Measurements from ENCODE around the gene TRIP13. TPM values are rescaled to one million over a fixed set of nuclear protein-coding genes. Genes with fewer than 3 reads are reported as not detected.

TRIP13 gene
- total and polyA plus RNA-seq, 2 of the 4 experiments (the other 2 are of a cell fraction) = 17.1 to 35.5 TPM

GRCh38 chr5:956941-957747, 64.5 kb downstream of the TRIP13 start:
- in situ Hi-C loops (cut with MboI; ENCODE audit: low sequenced_read_pairs) = loop anchor here (25.0 kb wide), 1 partner anchor 830 kb away; the partner anchor contains the start of gene MRPL36
- peak overlapping the region; percentile 72; the same call in 1 of the 2 replicates for H3K18ac ChIP-seq (ENCODE audit: low read depth, low read length)
- BruUV-seq (replicated peaks) = no TSS peak
- peak overlapping the region; percentile 93 for H3K4ac ChIP-seq (ENCODE audit: low read depth, low read length)
- ChIA-PET POLR2A (ENCODE audit: unreplicated experiment) (no interaction called here), CTCF (interaction anchor here (0.5 to 1.5 kb wide), 8 partner anchors 9 to 807 kb away, joined by 3 to 7 read pairs (median 4); no protein-coding TSS in a partner anchor)
- no peaks in the 10 kb centered on the region for H3K36me3 ChIP-seq (ENCODE audit: control insufficient read depth, insufficient read depth, low read length)
- peak overlapping the region; percentile 71 for H4K91ac ChIP-seq (ENCODE audit: insufficient read depth, low read depth, low read length)
- H3K14ac ChIP-seq (replicated peaks; ENCODE audit: low read depth, low read length) = peak overlapping the region; percentile 53
- peak overlapping the region; percentile 61 for H3K23ac ChIP-seq (ENCODE audit: low read depth, low read length)
- DNase-seq (peak; percentile 90), ATAC-seq (ENCODE audit: low read depth) (peak; percentile 87)
- peaks cover 45% of the 10 kb centered on the region for H3K27me3 ChIP-seq (ENCODE audit: control insufficient read depth, insufficient read depth, low read length)
- peak overlapping the region; percentile 64 for H2BK5ac ChIP-seq (ENCODE audit: low read depth, low read length, poor library complexity, severe bottlenecking)
- peak overlapping the region; percentile 33; the same call in 1 of the 2 replicates for H4K5ac ChIP-seq (ENCODE audit: low read depth, low read length)
- H2BK15ac ChIP-seq (ENCODE audit: low read depth, low read length) = peak overlapping the region; percentile 99; the same call in 2 of the 3 replicates
- H2BK120ac ChIP-seq (ENCODE audit: low read depth, low read length) = peak overlapping the region; percentile 86
- peak overlapping the region; percentile 62 for H3K4me2 ChIP-seq (ENCODE audit: low read depth, low read length)
- intact Hi-C loops (cut with micrococcal nuclease) = no loop called here
- H3K9ac ChIP-seq (ENCODE audit: low read depth, low read length) = peak overlapping the region; percentile 23; the same call in 1 of the 2 replicates
- 3% methylated on average over 19 of the region's 26 CpGs; no CpG with 5 or more reads in 1 of the 2 experiments for WGBS, 2 experiments (ENCODE audit: extremely low coverage in 2 of 2, insufficient read length in 1 of 2)
- peaks cover 3% of the 10 kb centered on the region; the same call in 1 of the 2 replicates for H3K9me3 ChIP-seq (ENCODE audit: control insufficient read depth, insufficient read depth, low read length)
- peak overlapping the region; percentile 96 for H2BK20ac ChIP-seq (ENCODE audit: low read depth, low read length)
- peaks cover 17% of the 10 kb centered on the region; the same call in 1 of the 2 replicates for H4K20me1 ChIP-seq (ENCODE audit: insufficient read depth, low read length)
- peak overlapping the region; percentile 99 for H2AK5ac ChIP-seq (ENCODE audit: low read depth, low read length)
- peak overlapping the region; percentile 79 for H2AK9ac ChIP-seq (replicated peaks; ENCODE audit: low read depth, low read length, poor library complexity)
- H3K27ac ChIP-seq (ENCODE audit: insufficient read depth, low read length) = peak overlapping the region; percentile 91
- H3K79me1 ChIP-seq (ENCODE audit: low read depth in 1 of 2, low read length in 2 of 2) = no peaks in the 10 kb centered on the region
- H3K9me1 ChIP-seq (ENCODE audit: insufficient read depth, low read length) = peaks cover 13% of the 10 kb centered on the region
- H4K8ac ChIP-seq (ENCODE audit: low read depth in 2 of 2, low read length in 2 of 2) = peak overlapping the region; percentile 44 to 87; a peak in 2 of 4 replicates
- H3K4me1 ChIP-seq (ENCODE audit: control insufficient read depth, insufficient read depth, low read length) = peaks cover 29% of the 10 kb centered on the region
- peak overlapping the region; percentile 75; the same call in 1 of the 2 replicates for H3K56ac ChIP-seq (ENCODE audit: extremely low read depth, insufficient read depth, low read length)
- dilution Hi-C loops (cut with HindIII; ENCODE audit: low sequenced_read_pairs, unreplicated experiment) = no loop called here
- H3K4me3 ChIP-seq (ENCODE audit: insufficient read depth, low read depth, low read length) = no peak overlapping the region
- peak; percentile 94 for TF ChIP-seq BHLHE40 (IDR thresholded peaks at IDR 0.05; ENCODE audit: low read depth, low read length)
- 0 out of 2 replicates have a peak, but pooled peaks have one; percentile 1 for TF ChIP-seq SMC3 (IDR thresholded peaks at IDR 0.05; ENCODE audit: low read depth, low read length)
- no peak for TF ChIP-seq RFX5 (IDR thresholded peaks at IDR 0.05; ENCODE audit: low read depth, low read length)
- peak; percentile 43; the same call in 1 of the 2 replicates for TF ChIP-seq MAZ (IDR thresholded peaks at IDR 0.05; ENCODE audit: borderline replicate concordance, low read depth, low read length)
- TF ChIP-seq MAFK (IDR thresholded peaks at IDR 0.05; ENCODE audit: low read depth, low read length) = peak; percentile 10; the same call in 1 of the 2 replicates
- TF ChIP-seq RCOR1 (IDR thresholded peaks at IDR 0.05; ENCODE audit: insufficient replicate concordance, low read length) = peak; percentile 83
- no peak for TF ChIP-seq CEBPB (IDR thresholded peaks at IDR 0.05; ENCODE audit: low read depth, low read length)
- TF ChIP-seq, protein P1, sequence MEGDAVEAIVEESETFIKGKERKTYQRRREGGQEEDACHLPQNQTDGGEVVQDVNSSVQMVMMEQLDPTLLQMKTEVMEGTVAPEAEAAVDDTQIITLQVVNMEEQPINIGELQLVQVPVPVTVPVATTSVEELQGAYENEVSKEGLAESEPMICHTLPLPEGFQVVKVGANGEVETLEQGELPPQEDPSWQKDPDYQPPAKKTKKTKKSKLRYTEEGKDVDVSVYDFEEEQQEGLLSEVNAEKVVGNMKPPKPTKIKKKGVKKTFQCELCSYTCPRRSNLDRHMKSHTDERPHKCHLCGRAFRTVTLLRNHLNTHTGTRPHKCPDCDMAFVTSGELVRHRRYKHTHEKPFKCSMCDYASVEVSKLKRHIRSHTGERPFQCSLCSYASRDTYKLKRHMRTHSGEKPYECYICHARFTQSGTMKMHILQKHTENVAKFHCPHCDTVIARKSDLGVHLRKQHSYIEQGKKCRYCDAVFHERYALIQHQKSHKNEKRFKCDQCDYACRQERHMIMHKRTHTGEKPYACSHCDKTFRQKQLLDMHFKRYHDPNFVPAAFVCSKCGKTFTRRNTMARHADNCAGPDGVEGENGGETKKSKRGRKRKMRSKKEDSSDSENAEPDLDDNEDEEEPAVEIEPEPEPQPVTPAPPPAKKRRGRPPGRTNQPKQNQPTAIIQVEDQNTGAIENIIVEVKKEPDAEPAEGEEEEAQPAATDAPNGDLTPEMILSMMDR (conservative IDR thresholded peaks at IDR 0.05; ENCODE audit: low read depth, low read length) = peak; percentile 45
- no peak for TF ChIP-seq POLR2A (IDR thresholded peaks at IDR 0.05; ENCODE audit: low read depth, low read length)
- TF ChIP-seq FOS (IDR thresholded peaks at IDR 0.05; ENCODE audit: low read depth, low read length) = 0 out of 2 replicates have a peak, but pooled peaks have one; percentile 40
- peak overlapping the region; percentile 64 for H2AFZ ChIP-seq (replicated peaks; ENCODE audit: low read length, poor library complexity)

Data from IMR-90 (cell line).